HG02943 (cell line): ENCODE measurements around the gene PECR.
"Not testable (repeated sequence)": the region's sequence is repeated elsewhere in the genome, so short reads cannot be mapped to it uniquely, and the experiment has no call there.

Source experiments
- ATAC-seq: cut with Tn5 transposase; IDR thresholded peaks from one replicate; pipeline ENCODE4 v1.9.1; 2021; ENCODE audit warnings: mild to moderate bottlenecking, low read depth, moderate library complexity; ENCODE audit not compliant: unreplicated experiment

The PECR gene

GRCh38 chr2:216004697-216005283 lies 76.8 kb downstream of the PECR start:
- peak; percentile 39 for ATAC-seq

- ATAC-seq: no peak
Measured at GRCh38 chr2:216003876-216004696, 77.5 kb downstream of the PECR start.

- no peak for ATAC-seq
Measured at GRCh38 chr2:216002693-216003092, 78.9 kb downstream of the PECR start.

- ATAC-seq: no peak
Measured at GRCh38 chr2:216002101-216002678, 79.4 kb downstream of the PECR start.

- no peak for ATAC-seq
Measured at GRCh38 chr2:216001216-216002100, 80.2 kb downstream of the PECR start.

- ATAC-seq: no peak
Measured at GRCh38 chr2:215998636-215999035, 83.0 kb downstream of the PECR start.

- ATAC-seq: no peak
Measured at GRCh38 chr2:215997219-215997618, 84.4 kb downstream of the PECR start.

GRCh38 chr2:215994911-215995310 lies 86.7 kb downstream of the PECR start:
- ATAC-seq: no peak

- ATAC-seq: not testable (repeated sequence)
Measured at GRCh38 chr2:215988556-215989207, 92.9 kb downstream of the PECR start.
